ENCODE measurements around the gene TTC39C. TPM values are rescaled to one million over a fixed set of nuclear protein-coding genes. Genes with fewer than 3 reads are reported as not detected.

The TTC39C gene
- total and polyA plus RNA-seq, 2 donors (not counting 3 experiments of a cell fraction or from before 2014, with no cell fraction given), result 0.61 to 6.2 TPM

- Histone ChIP-seq H3K4me3 (replicated peaks in 1 of 3; ENCODE audit: insufficient read depth in 1 of 3, low read depth in 1 of 3, low read length in 3 of 3) (no peak overlapping the region), H3K9ac (replicated peaks; ENCODE audit: extremely low read depth, insufficient read depth, low read length) (no peak overlapping the region), H3K27me3 (ENCODE audit: control insufficient read depth in 2 of 2, insufficient read depth in 2 of 2, low read length in 2 of 2) (no peaks in the 10 kb centered on the region), H3K36me3 (ENCODE audit: control insufficient read depth in 2 of 2, extremely low read depth in 1 of 2, insufficient read depth in 2 of 2, low read length in 2 of 2) (no peaks in the 10 kb centered on the region), H3K4me1 (ENCODE audit: control insufficient read depth, extremely low read depth, insufficient read depth, low read length) (no peaks in the 10 kb centered on the region), H3K79me2 (ENCODE audit: control insufficient read depth, insufficient read depth, low read length) (no peaks in the 10 kb centered on the region), H3K4me2 (ENCODE audit: insufficient read depth, low read length) (no peak overlapping the region), H3K9me1 (replicated peaks; ENCODE audit: control insufficient read depth, extremely low read depth, insufficient read depth, low read length) (no peaks in the 10 kb centered on the region), H3K9me3 (replicated peaks; ENCODE audit: control insufficient read depth, insufficient read depth, low read length) (no peaks in the 10 kb centered on the region), H3K27ac (ENCODE audit: insufficient read depth, low read depth, low read length) (no peak overlapping the region), H2AFZ (ENCODE audit: low read depth, low read length) (no peak overlapping the region), H4K20me1 (replicated peaks; ENCODE audit: control insufficient read depth, extremely low read depth, insufficient read depth, low read length) (no peaks in the 10 kb centered on the region)
- FAIRE-seq (no peak), DNase-seq (ENCODE audit: low read depth, low spot score) (no peak)
- intact Hi-C loops (cut with micrococcal nuclease), result loop anchor here (5.0 to 10.0 kb wide), 2 partner anchors 100 to 598 kb away; partner anchors contain the start of gene TTC39C
- BruUV-seq (replicated peaks), result no TSS peak
- no peak for TF ChIP-seq EZH2 (IDR thresholded peaks at IDR 0.05; ENCODE audit: borderline replicate concordance, low read depth, low read length, severe bottlenecking)
- TF ChIP-seq POLR2A (IDR thresholded peaks at IDR 0.05; ENCODE audit: low read depth, low read length), result no peak
- no peak for TF ChIP-seq FOS (IDR thresholded peaks at IDR 0.05; ENCODE audit: borderline replicate concordance, insufficient read depth, low read length)
- TF ChIP-seq, protein P1, sequence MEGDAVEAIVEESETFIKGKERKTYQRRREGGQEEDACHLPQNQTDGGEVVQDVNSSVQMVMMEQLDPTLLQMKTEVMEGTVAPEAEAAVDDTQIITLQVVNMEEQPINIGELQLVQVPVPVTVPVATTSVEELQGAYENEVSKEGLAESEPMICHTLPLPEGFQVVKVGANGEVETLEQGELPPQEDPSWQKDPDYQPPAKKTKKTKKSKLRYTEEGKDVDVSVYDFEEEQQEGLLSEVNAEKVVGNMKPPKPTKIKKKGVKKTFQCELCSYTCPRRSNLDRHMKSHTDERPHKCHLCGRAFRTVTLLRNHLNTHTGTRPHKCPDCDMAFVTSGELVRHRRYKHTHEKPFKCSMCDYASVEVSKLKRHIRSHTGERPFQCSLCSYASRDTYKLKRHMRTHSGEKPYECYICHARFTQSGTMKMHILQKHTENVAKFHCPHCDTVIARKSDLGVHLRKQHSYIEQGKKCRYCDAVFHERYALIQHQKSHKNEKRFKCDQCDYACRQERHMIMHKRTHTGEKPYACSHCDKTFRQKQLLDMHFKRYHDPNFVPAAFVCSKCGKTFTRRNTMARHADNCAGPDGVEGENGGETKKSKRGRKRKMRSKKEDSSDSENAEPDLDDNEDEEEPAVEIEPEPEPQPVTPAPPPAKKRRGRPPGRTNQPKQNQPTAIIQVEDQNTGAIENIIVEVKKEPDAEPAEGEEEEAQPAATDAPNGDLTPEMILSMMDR (IDR thresholded peaks at IDR 0.05; ENCODE audit: extremely low read depth in 1 of 2, insufficient read depth in 1 of 2, low read depth in 1 of 2, low read length in 2 of 2), result no peak
- no peak for TF ChIP-seq MAX (IDR thresholded peaks at IDR 0.05; ENCODE audit: insufficient read depth, insufficient read length)
- TF ChIP-seq GATA2 (IDR thresholded peaks at IDR 0.05; ENCODE audit: insufficient read depth, insufficient read length, low read depth, low read length), result no peak
- no peak for TF ChIP-seq JUN (IDR thresholded peaks at IDR 0.05; ENCODE audit: borderline replicate concordance, insufficient read depth, insufficient read length, low read depth)
- POLR2A ChIA-PET, result no interaction called here
- dilution Hi-C loops (cut with MboI; ENCODE audit: extremely low pct_ligation_motif_present, low sequenced_read_pairs), result loop anchor here (25.0 kb wide), 1 partner anchor 503 kb away; no protein-coding TSS in a partner anchor
- CTCF ChIA-PET, result interaction anchor here (1.1 to 1.7 kb wide), 4 partner anchors 11 to 412 kb away, joined by 3 to 6 read pairs (median 4); no protein-coding TSS in a partner anchor
Measured at GRCh38 chr18:24114924-24115549, 100.5 kb downstream of the TTC39C start.
